HUES48 (cell line): ENCODE results near the gene CNTN4.

Experiments
- H3K27ac ChIP-seq: one replicate; pipeline ENCODE4 v1.7.0; 2013; ENCODE audit warnings: low read depth, low read length, inconsistent platforms
- H3K27me3 ChIP-seq: 2 replicates; pipeline ENCODE4 v1.6.1; 2013; ENCODE audit warnings: mild to moderate bottlenecking, low read length; ENCODE audit not compliant: control insufficient read depth, insufficient read depth
- H3K36me3 ChIP-seq: 2 replicates; pipeline ENCODE4 v1.6.1; 2013; ENCODE audit warnings: low read length; ENCODE audit not compliant: control insufficient read depth, insufficient read depth
- H3K4me1 ChIP-seq: 2 replicates; pipeline ENCODE4 v1.6.1; 2013; ENCODE audit warnings: mild to moderate bottlenecking, low read length; ENCODE audit not compliant: control insufficient read depth, insufficient read depth
- H3K4me3 ChIP-seq: 2 replicates; pipeline ENCODE4 v1.5.1; 2013; ENCODE audit warnings: mild to moderate bottlenecking, low read depth, low read length
- H3K9ac ChIP-seq: 2 replicates; pipeline ENCODE4 v1.6.1; 2013; ENCODE audit warnings: mild to moderate bottlenecking, low read depth, low read length, moderate library complexity
- H3K9me3 ChIP-seq: 2 replicates; pipeline ENCODE4 v1.6.1; 2013; ENCODE audit warnings: low read length; ENCODE audit not compliant: control insufficient read depth, insufficient read depth

CNTN4 gene

GRCh38 chr3:2205692-2206091 lies 107.0 kb downstream of the CNTN4 start:
- Histone ChIP-seq H3K36me3 (no peaks in the 10 kb centered on the region), H3K27me3 (no peaks in the 10 kb centered on the region), H3K9ac (no peak overlapping the region), H3K4me1 (no peaks in the 10 kb centered on the region; the same call in 1 of the 2 replicates), H3K27ac (no peak overlapping the region), H3K4me3 (no peak overlapping the region), H3K9me3 (no peaks in the 10 kb centered on the region)

DNA sequence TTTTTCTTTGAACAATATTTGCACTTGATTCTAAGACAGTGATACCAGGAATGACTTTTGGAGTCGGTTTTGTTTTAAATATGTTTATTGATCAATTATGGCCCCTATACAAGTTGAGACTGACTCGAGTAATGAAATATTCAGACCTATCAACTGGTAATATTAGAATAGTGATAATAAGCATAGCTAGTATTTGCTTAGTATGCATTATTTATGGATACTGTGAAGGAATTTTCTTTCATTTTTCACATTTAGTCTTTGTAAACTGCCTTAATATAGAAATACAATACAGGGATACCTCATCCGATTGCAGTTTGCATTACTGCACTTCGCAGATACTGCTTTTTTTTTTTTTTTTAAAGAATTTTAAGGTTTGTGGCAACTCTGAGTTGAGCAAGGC lies 107.9 kb downstream of the CNTN4 start:
- Histone ChIP-seq H3K27ac (no peak overlapping the region), H3K4me1 (peaks cover 5% of the 10 kb centered on the region; the same call in 1 of the 2 replicates), H3K27me3 (no peaks in the 10 kb centered on the region), H3K4me3 (no peak overlapping the region), H3K9ac (no peak overlapping the region), H3K36me3 (no peaks in the 10 kb centered on the region), H3K9me3 (no peaks in the 10 kb centered on the region)

DNA sequence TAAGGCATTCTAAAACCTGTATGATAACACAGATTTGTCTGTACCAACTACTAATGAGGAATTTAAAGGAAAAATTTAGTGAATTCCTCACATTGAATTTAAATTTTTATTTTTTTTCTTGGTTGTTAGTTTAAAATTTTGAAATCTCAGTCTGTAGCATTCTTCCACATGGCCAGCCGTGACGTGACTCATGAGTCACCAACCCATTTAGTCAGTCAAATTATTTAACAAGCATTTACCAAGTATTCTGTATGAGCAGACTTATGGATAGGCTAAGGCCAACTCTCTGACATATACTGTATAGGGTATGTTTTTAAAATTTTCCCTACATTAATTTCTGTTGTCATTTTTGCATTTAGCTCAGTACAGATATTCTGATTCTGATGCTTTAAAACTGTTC lies 112.9 kb downstream of the CNTN4 start:
- no peaks in the 10 kb centered on the region for H3K36me3 ChIP-seq
- H3K9ac ChIP-seq, result no peak overlapping the region
- no peaks in the 10 kb centered on the region for H3K27me3 ChIP-seq
- no peak overlapping the region for H3K27ac ChIP-seq
- H3K4me3 ChIP-seq, result no peak overlapping the region
- peaks cover 5% of the 10 kb centered on the region for H3K4me1 ChIP-seq
- no peaks in the 10 kb centered on the region for H3K9me3 ChIP-seq

- no peaks in the 10 kb centered on the region for H3K36me3 ChIP-seq
- no peak overlapping the region for H3K4me3 ChIP-seq
- H3K27me3 ChIP-seq, result no peaks in the 10 kb centered on the region
- no peak overlapping the region for H3K27ac ChIP-seq
- H3K9me3 ChIP-seq, result no peaks in the 10 kb centered on the region
- no peak overlapping the region for H3K9ac ChIP-seq
- H3K4me1 ChIP-seq, result peaks cover 5% of the 10 kb centered on the region
Observed at GRCh38 chr3:2212206-2212605, 113.5 kb downstream of the CNTN4 start.

DNA sequence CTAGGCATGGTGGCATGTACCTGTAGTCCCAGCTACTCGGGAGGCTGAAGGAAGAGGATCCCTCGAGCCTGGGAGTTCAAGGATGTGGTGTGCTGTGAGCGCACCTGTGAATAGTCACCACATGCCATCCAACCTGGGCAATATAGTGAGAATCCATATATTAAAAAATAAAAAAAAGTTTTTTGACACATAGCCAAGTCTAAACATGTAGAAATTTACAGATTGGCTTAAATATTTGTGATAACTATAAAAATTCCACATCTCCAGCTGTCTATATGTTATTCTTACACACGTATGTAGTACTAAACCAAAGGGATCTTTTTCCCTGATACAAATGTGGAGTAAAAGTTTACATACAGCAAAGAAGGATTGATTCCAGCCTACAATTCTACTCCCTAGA lies 119.7 kb downstream of the CNTN4 start:
- Histone ChIP-seq H3K9me3 (no peaks in the 10 kb centered on the region; the same call in 1 of the 2 replicates), H3K4me3 (no peak overlapping the region), H3K27me3 (no peaks in the 10 kb centered on the region), H3K36me3 (no peaks in the 10 kb centered on the region), H3K4me1 (no peaks in the 10 kb centered on the region), H3K9ac (no peak overlapping the region), H3K27ac (no peak overlapping the region)

GRCh38 chr3:2218816-2219215 lies 120.2 kb downstream of the CNTN4 start:
- Histone ChIP-seq H3K36me3 (no peaks in the 10 kb centered on the region), H3K4me1 (no peaks in the 10 kb centered on the region), H3K9ac (no peak overlapping the region), H3K27me3 (no peaks in the 10 kb centered on the region), H3K9me3 (no peaks in the 10 kb centered on the region; the same call in 1 of the 2 replicates), H3K27ac (no peak overlapping the region), H3K4me3 (no peak overlapping the region)

GRCh38 chr3:2236203-2236602 lies 137.5 kb downstream of the CNTN4 start:
- Histone ChIP-seq H3K4me1 (peaks cover 2% of the 10 kb centered on the region), H3K27ac (no peak overlapping the region), H3K9ac (no peak overlapping the region), H3K4me3 (no peak overlapping the region), H3K27me3 (no peaks in the 10 kb centered on the region), H3K9me3 (no peaks in the 10 kb centered on the region), H3K36me3 (no peaks in the 10 kb centered on the region)

GRCh38 chr3:2244137-2244536 lies 145.5 kb downstream of the CNTN4 start:
- Histone ChIP-seq H3K27me3 (no peaks in the 10 kb centered on the region), H3K27ac (no peak overlapping the region), H3K9me3 (no peaks in the 10 kb centered on the region), H3K4me1 (peaks cover 4% of the 10 kb centered on the region; the same call in 1 of the 2 replicates), H3K4me3 (no peak overlapping the region), H3K36me3 (no peaks in the 10 kb centered on the region), H3K9ac (no peak overlapping the region)

- no peaks in the 10 kb centered on the region for H3K9me3 ChIP-seq
Observed at GRCh38 chr3:2246873-2247648, 148.4 kb downstream of the CNTN4 start.

GRCh38 chr3:2247831-2248230 lies 149.2 kb downstream of the CNTN4 start:
- Histone ChIP-seq H3K36me3 (no peaks in the 10 kb centered on the region), H3K27ac (no peak overlapping the region), H3K9me3 (no peaks in the 10 kb centered on the region), H3K4me1 (peaks cover 4% of the 10 kb centered on the region; the same call in 1 of the 2 replicates), H3K4me3 (no peak overlapping the region), H3K27me3 (no peaks in the 10 kb centered on the region), H3K9ac (no peak overlapping the region)

More at GRCh38 chr3:2246873-2247648, 148.4 kb downstream of the CNTN4 start:
- no peak overlapping the region for H3K4me3 ChIP-seq
- peaks cover 4% of the 10 kb centered on the region; the same call in 1 of the 2 replicates for H3K4me1 ChIP-seq
- no peaks in the 10 kb centered on the region for H3K27me3 ChIP-seq
- H3K36me3 ChIP-seq, result no peaks in the 10 kb centered on the region
- no peak overlapping the region for H3K9ac ChIP-seq
- H3K27ac ChIP-seq, result no peak overlapping the region

DNA sequence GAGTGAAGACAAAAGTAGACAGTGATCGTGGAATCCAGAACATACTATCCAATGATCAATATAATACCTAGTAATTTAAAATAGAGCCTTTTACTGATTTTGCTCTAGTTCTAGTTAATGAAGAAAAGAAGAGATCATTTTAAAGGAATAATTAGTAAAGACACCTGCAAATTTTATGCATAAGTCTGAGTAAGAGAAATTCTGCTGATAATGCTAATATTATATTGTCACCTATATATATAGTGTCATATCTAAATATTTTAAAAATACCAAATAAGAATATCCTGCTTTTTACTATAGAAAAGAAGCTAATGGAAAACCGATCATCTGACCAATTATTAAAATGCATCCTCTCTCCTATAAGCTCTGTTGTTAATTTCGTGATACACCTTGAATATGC lies 152.1 kb downstream of the CNTN4 start:
- H3K9ac ChIP-seq, result no peak overlapping the region
- no peaks in the 10 kb centered on the region for H3K27me3 ChIP-seq
- H3K4me1 ChIP-seq, result peaks cover 4% of the 10 kb centered on the region; the same call in 1 of the 2 replicates
- H3K4me3 ChIP-seq, result no peak overlapping the region
- no peaks in the 10 kb centered on the region for H3K36me3 ChIP-seq
- no peaks in the 10 kb centered on the region for H3K9me3 ChIP-seq
- no peak overlapping the region for H3K27ac ChIP-seq
